GM12865 (cell line): ENCODE data around the gene SGTA.

Source experiments
- DNase-seq: peaks from one replicate; pipeline ENCODE4 v3.0.0; 2010; ENCODE audit warnings: low read depth
- H3K4me3 ChIP-seq: 2 replicates; pipeline ENCODE4 v1.5.1; 2011; ENCODE audit warnings: mild to moderate bottlenecking, low read depth, low read length, control low read depth
- CTCF ChIP-seq: IDR thresholded peaks from 2 replicates; pipeline ENCODE4 v1.5.1; 2011; ENCODE audit warnings: low read length, control low read depth, low read depth, inconsistent platforms; ENCODE audit not compliant: insufficient read depth; ENCODE audit errors: missing control alignments

SGTA gene

DNA sequence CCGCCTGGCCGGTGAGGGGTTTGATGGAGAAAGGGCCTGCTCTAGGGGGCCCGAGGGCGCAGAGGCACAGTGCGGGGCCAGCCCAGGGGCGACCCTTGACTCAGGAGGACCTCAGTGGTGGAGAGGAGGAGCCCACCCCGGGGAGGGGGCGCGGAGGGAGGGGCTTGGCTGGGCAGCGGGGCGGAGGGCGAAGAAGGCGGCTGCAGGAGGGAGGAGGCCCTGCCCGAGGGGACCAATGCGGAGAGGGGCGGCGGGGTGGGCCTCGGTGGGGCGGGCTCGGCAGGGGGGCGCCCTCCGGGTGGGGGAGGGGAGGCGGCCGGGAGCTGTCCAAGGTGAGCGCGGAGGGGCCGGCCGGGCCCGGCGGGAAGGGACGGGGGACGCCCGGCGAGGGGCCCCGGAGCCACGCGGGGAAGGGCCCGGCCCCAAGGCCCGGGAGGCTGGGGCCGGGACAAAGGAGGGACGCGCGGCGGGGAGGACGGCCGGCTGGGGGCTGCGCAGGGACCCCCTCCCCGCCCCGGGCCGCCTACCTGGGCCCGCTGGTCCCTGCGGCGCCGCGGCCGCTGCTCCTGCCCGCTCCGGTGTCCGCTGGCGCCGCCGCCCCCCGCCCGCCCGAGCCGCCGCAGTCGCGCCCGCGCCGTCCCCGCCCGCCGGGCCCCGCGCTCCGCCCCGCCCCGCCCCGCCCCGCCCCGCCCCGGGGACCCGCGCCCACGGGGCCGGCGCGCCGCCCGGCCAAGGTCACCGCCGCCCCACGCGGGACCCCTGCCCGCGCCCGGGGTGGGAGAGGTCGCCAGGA lies 62.1 kb downstream of the SGTA start, which contains the start of gene DIRAS1:
TSS of gene DIRAS1 (minus strand) at position 596 of the 793 bp plus-strand sequence. CDS start 3,566 bp downstream, outside the sequence.
- no peak for DNase-seq
- no peak within 1 kb of the TSS; the same call in 1 of the 2 replicates for H3K4me3 ChIP-seq

GRCh38 chr19:2719920-2720776 lies 62.9 kb downstream of the SGTA start:
- no peak for DNase-seq
- no peak overlapping the region for H3K4me3 ChIP-seq

More for the DNA sequence above, 62.1 kb downstream of the SGTA start, which contains the start of gene DIRAS1:
- no peak for TF ChIP-seq CTCF

DNA sequence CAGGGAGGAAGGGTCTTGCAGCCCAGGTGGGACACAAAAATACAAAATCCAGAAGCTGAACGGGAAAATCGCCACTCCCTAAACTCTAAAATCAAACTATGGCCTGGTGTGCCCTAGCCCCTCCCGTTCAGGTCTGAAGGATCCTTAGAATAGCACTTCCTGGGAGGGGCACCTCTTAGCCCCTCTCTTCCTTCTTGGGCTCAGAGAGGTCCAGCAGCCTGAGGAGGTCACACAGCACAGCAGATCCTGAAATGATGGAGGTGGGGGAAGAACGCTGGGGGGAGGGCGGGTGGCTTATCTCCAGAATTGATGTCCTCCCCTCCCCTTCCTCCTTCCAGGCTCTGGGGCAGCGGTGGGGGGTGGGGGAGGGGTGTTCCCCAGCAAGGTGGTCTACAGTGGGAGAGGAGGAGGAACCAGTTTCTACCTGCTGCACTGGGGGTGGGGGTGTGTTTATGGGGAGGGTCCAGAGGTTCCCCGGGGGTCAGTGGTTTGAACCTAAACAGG lies 63.8 kb downstream of the SGTA start:
- no peak for TF ChIP-seq CTCF
- no peak overlapping the region for H3K4me3 ChIP-seq
- DNase-seq = no peak

More at GRCh38 chr19:2719920-2720776, 62.9 kb downstream of the SGTA start:
- no peak for TF ChIP-seq CTCF

DNA sequence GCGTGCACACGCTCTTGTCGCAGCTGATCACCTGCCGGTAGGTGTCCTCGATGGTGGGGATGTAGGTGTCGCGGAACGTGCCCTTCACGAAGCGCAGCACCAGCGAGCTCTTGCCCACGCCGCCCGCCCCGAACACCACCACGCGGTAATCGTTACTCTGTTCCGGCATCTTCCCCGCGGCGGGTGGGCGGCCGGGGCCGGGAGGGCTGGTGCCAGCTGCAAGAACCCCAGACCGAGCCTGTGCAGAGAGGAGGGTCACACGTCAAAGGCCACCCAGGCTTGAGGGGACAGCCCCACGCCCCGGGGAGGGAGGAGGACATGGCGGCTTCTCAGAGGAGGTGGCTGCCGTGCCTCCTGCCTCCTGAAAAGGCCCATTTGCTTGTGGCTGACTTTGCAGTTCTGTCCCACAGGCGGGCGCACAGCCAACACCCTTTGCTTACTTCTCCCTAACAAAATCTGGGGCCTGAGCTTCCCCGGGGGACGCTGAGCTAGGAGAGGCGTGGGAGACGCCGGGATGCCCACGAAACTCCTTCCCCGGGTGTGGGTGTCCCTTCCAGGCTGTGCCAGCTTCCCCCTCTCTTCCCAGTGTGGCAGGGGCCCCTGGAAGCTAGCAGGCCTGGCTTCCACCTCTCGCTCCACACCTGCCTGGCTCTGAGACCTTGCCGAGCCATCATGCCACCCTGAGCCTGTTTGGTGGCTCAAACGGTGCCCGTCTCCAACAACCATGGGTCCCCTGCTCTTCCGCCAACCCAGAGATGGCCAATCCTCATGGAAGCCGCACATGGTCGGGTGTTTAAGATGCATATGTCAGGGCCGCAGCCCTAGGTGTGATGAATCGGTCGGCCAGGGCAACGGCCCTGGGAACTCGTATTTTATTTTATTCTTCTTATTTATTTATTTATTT lies 65.2 kb downstream of the SGTA start:
- no peak overlapping the region for H3K4me3 ChIP-seq
- TF ChIP-seq CTCF = no peak
- no peak for DNase-seq

GRCh38 chr19:2716722-2717637 lies 66.1 kb downstream of the SGTA start:
- DNase-seq = no peak
- no peak for TF ChIP-seq CTCF
- no peak overlapping the region for H3K4me3 ChIP-seq
